NK-92 treated with Interleukin-12 subunit alpha and Interleukin-12 subunit beta, amount 100 ng/mL, for 24 hours (cell line): ENCODE results near the gene PREX1.

Source experiments
- DNase-seq: peaks from one replicate; lab custom pipeline; 2025; lab: John Stamatoyannopoulos, UW

Gene PREX1

DNA sequence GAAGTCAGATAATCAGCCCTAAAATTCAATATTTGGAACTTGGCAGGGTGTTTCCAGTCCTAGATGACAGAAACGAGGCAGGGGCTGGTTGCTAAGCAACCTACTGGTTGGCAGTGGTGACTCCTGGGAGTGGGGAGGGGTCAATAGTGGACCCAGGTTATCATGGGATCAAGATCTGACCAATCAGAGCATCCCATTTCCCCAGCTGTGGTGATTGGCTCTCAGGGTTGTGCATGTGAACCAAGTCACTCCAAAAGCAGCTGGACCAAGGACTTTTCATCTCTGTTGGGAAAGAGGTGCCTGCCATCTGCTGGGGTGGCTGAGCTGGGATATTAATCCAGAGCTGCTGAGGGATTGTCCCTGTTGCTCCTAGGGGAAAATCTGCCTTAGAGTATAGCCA, 253.4 kb downstream of the PREX1 start:
- DNase-seq = no peak
